Measurements from ENCODE around the gene CARS1.

DNA sequence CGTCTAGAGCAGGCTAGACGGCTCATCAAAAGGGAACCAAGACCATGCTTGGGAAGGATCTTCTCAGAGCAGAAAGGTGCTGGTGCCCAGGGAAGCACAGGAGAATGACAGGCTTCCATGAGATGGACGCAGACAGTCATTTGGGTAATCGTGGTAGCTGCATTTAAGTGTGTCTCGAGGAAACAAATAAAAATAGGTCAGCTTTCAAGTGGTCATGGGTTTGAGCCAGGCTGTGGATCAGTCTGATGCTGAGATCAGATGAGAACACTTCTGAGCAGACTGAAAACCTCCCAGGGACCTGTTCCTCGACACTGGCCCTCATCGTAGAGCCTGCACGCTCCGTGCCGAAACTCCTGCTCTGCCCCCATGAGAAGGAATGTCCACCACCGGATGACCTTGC is 4.7 kb downstream of the CARS1 start:
- no peak for TF ChIP-seq POLR2A (IDR thresholded peaks at IDR 0.05)
- TF ChIP-seq, protein P1, sequence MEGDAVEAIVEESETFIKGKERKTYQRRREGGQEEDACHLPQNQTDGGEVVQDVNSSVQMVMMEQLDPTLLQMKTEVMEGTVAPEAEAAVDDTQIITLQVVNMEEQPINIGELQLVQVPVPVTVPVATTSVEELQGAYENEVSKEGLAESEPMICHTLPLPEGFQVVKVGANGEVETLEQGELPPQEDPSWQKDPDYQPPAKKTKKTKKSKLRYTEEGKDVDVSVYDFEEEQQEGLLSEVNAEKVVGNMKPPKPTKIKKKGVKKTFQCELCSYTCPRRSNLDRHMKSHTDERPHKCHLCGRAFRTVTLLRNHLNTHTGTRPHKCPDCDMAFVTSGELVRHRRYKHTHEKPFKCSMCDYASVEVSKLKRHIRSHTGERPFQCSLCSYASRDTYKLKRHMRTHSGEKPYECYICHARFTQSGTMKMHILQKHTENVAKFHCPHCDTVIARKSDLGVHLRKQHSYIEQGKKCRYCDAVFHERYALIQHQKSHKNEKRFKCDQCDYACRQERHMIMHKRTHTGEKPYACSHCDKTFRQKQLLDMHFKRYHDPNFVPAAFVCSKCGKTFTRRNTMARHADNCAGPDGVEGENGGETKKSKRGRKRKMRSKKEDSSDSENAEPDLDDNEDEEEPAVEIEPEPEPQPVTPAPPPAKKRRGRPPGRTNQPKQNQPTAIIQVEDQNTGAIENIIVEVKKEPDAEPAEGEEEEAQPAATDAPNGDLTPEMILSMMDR (IDR thresholded peaks at IDR 0.05): no peak

Data from vagina (tissue), 2 donors.